ENCODE measurements around the gene FABP3. TPM values are rescaled to one million over a fixed set of nuclear protein-coding genes. Genes with fewer than 3 reads are reported as not detected.

The FABP3 gene
- total RNA-seq, 2 donors from 2014 or later = 3,211 to 3,527 TPM

DNA sequence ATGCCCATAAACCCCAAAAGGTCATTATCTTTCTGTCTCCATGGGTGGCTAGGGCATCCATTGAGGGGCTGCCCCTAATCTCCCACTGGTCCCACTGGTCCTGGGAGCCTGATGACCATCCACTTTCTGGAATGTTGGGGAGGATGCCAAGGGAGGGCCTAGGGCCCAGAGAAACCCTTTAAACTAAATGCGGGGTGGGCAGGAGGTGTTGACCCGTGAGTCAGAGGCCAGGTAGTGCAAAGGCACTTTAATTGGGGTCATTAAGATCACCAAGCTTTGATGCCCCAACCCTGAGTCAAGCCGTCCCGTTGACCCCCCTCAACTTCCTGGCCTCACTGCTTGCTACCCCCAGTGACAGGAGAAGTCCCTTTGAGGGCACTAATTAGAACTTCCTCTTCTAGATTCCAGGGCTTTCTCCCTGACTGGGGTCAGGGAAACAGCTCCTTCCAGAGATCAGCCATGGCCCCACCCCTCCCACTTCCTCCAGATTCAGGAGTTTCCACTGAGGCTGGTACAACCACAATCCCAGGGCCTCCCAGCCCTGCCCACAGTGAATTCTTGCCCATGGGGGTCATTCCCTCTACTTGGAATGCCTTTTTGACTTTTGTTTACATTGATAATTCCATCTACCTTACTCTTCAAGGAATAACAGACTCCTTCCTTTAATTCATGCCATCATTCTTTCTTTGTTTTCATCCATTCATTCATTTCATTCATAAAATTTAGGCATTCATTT lies 24.7 kb upstream of the FABP3 start:
- H3K27me3 ChIP-seq = no peaks in the 10 kb centered on the region
- TF ChIP-seq, protein P1, sequence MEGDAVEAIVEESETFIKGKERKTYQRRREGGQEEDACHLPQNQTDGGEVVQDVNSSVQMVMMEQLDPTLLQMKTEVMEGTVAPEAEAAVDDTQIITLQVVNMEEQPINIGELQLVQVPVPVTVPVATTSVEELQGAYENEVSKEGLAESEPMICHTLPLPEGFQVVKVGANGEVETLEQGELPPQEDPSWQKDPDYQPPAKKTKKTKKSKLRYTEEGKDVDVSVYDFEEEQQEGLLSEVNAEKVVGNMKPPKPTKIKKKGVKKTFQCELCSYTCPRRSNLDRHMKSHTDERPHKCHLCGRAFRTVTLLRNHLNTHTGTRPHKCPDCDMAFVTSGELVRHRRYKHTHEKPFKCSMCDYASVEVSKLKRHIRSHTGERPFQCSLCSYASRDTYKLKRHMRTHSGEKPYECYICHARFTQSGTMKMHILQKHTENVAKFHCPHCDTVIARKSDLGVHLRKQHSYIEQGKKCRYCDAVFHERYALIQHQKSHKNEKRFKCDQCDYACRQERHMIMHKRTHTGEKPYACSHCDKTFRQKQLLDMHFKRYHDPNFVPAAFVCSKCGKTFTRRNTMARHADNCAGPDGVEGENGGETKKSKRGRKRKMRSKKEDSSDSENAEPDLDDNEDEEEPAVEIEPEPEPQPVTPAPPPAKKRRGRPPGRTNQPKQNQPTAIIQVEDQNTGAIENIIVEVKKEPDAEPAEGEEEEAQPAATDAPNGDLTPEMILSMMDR (IDR thresholded peaks at IDR 0.05) = no peak
- H3K36me3 ChIP-seq = no peaks in the 10 kb centered on the region

DNA sequence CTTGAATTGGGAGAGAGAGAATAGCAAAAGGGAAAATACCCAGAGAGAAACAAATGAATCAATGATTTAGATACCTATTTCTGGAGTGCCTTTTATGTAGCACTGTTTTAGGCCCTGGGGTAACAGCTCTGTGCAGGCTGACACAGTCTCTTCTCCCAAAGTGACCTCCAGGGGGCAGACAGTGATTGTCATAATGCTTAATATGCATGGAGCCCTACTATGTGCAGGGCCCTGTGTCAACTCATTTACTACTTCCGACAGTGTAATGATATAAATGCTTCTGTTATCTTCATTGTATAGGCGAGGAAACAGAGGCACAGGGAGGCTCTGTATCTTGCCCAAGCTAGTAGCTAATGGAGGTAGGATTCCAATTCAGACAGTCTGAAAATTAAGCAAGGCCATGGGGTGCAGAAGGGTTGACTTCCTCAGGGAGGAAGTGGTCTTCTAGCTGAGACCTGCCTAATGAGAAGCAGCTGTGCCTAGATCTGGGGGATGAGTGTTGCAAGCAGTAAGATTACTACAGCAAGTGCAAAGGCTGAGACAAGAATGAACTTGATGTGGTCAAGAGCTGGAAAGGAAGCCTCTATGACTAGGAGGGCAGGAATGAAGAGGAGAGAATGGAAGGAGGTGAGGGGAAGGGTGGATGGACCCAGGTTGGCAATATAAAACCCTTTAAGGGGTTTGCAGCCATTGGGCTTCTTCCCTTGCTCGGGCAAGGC lies 23.9 kb upstream of the FABP3 start:
- no peaks in the 10 kb centered on the region for H3K27me3 ChIP-seq
- no peaks in the 10 kb centered on the region for H3K36me3 ChIP-seq
- TF ChIP-seq, protein P1 (IDR thresholded peaks at IDR 0.05) = no peak
- H3K4me1 ChIP-seq = peaks cover 0 to 11% of the 10 kb centered on the region in 2 donors
- H3K4me3 ChIP-seq = no peak overlapping the region
- DNase-seq (ENCODE audit: low spot score) = no peak
- H3K9me3 ChIP-seq = no peaks in the 10 kb centered on the region
- no peak overlapping the region for H3K27ac ChIP-seq

More for the DNA sequence above, 24.7 kb upstream of the FABP3 start:
- Histone ChIP-seq H3K27ac (no peak overlapping the region), H3K4me1 (peaks cover 0 to 11% of the 10 kb centered on the region in 2 donors), H3K4me3 (no peak overlapping the region), H3K9me3 (no peaks in the 10 kb centered on the region)
- DNase-seq (ENCODE audit: low spot score) = no peak

DNA sequence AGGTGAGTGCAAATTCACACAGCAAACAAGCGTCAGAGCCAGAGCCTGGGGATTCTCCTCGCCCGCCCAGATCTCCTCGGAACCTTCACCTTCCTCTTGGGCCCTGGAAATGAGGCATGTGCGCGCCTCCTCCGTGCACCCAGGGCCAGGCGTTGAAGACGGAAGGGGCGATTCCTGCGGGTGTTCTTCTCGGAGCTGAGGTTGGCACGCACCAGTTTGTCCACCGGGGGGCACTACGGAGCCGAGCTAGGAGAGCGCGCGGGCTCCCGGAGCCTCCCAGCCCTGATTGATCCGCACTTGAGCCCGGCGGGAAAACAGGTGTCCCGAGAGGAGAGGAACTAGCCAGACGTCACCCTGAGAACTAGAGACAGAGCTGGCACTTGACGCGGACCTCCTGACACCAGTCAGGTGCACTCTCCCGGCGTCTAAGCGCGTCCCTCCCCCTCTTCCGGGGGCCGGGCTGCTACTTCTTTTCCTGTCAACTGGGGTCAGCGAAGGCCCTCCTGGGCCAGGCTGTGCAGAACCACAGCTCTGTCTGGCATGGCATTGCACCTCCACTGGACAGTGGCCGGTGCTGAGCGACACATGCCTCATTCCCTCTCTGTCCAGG lies 21.8 kb upstream of the FABP3 start:
- Histone ChIP-seq H3K9me3 (no peaks in the 10 kb centered on the region), H3K27me3 (no peaks in the 10 kb centered on the region), H3K36me3 (no peaks in the 10 kb centered on the region), H3K4me1 (peaks cover 0 to 11% of the 10 kb centered on the region in 2 donors), H3K4me3 (peak overlapping the region in 1 of 2 donors; percentile 43), H3K27ac (peak overlapping the region; percentile 51 to 60)
- peak; percentile 72 for DNase-seq (ENCODE audit: low spot score)
- TF ChIP-seq, protein P1 (IDR thresholded peaks at IDR 0.05) = peak; percentile 74 to 94

DNA sequence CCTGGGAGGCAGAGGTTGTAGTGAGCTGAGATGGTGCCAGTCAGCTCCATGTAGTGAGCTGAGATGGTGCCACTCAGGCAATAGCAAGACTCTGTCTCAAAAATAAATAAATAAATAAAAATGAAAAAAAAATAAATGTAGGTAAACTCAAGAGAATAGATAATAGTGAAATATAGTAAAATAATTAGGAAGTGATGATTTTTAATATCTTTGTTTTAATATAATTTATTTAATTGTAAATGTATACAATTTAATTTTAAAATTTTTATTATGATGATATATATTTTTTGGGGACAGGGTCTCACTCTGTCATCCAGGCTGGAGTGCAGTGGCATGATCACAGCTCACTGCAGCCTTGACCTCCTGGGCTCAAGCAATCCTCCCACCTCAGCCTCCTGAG lies 20.6 kb upstream of the FABP3 start:
- no peak overlapping the region for H3K27ac ChIP-seq
- peaks cover 0 to 11% of the 10 kb centered on the region in 2 donors for H3K4me1 ChIP-seq
- TF ChIP-seq, protein P1 (IDR thresholded peaks at IDR 0.05) = no peak
- no peak for DNase-seq (ENCODE audit: low spot score)
- H3K4me3 ChIP-seq = no peak overlapping the region
- H3K9me3 ChIP-seq = no peaks in the 10 kb centered on the region
- H3K27me3 ChIP-seq = no peaks in the 10 kb centered on the region
- H3K36me3 ChIP-seq = no peaks in the 10 kb centered on the region

DNA sequence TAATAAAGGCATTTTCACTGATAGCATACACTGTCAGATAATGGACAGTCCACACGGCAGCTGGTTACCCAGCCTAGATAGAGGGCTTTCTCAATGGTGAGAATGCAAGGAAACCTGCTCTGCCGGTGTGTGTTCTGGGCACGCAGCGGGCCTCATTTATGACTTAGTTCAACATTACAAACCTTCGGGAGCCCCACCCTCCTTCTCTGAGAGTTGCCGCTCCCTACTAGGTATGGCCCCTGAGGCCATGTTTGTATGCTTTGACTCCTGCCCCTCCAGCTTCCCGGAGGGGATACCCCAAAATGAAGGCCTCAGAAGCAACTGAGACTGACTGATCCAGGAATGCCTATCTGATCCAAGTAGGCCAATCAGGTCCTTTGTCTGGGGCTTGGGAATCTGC lies 17.2 kb upstream of the FABP3 start:
- TF ChIP-seq, protein P1 (IDR thresholded peaks at IDR 0.05) = no peak

More for the DNA sequence above, 17.2 kb upstream of the FABP3 start:
- Histone ChIP-seq H3K27ac (no peak overlapping the region), H3K4me1 (peaks cover 0 to 11% of the 10 kb centered on the region in 2 donors), H3K27me3 (no peaks in the 10 kb centered on the region), H3K4me3 (no peak overlapping the region), H3K36me3 (no peaks in the 10 kb centered on the region), H3K9me3 (no peaks in the 10 kb centered on the region)
- DNase-seq (ENCODE audit: low spot score) = no peak
